K562 (cell line): Measurements from ENCODE around the gene VPS13C. TPM values are rescaled to one million over a fixed set of nuclear protein-coding genes. Genes with fewer than 3 reads are reported as not detected.
A peak's percentile ranks its signal among the peaks of the same experiment; 100 is the strongest.

ENCODE experiments used
- BRF1 ChIP-seq: IDR thresholded peaks from 3 replicates; pipeline ENCODE4 v1.6.1; 2011; ENCODE audit warnings: borderline replicate concordance, mild to moderate bottlenecking; ENCODE audit not compliant: insufficient read length; ENCODE audit errors: extremely low read depth
- EP300 ChIP-seq: IDR thresholded peaks from 2 replicates; pipeline ENCODE4 v1.6.1; 2012; ENCODE audit warnings: low read length, improper control_type of control experiment
- ETS2 ChIP-seq: IDR thresholded peaks from 2 replicates; pipeline ENCODE4 v1.6.1; 2016; ENCODE audit warnings: borderline replicate concordance, missing genetic modification characterization, mild to moderate bottlenecking, moderate library complexity, missing compliant biosample characterization; ENCODE audit not compliant: poor library complexity, severe bottlenecking
- KDM1A ChIP-seq, 2 experiments: fragments of 450-650 bp; IDR thresholded peaks; 2 replicates each; pipeline ENCODE4 v1.6.1; 2016; ENCODE audit warnings: mild to moderate bottlenecking in 2 of 2
- KDM4B ChIP-seq, 2 experiments: fragments of 450-650 bp in 1 of 2; sonication (generic) in 1 of 2; IDR thresholded peaks; 2 replicates each; pipeline ENCODE4 v1.6.1; 2016 to 2017; ENCODE audit warnings: borderline replicate concordance in 2 of 2, antibody characterized with exemption in 1 of 2, low read depth in 1 of 2, mild to moderate bottlenecking in 1 of 2
- NCOA1 ChIP-seq: fragments of 450-650 bp; IDR thresholded peaks from 2 replicates; pipeline ENCODE4 v1.6.1; 2016; ENCODE audit warnings: low read depth
- RB1 ChIP-seq: fragments of 450-650 bp; IDR thresholded peaks from 2 replicates; pipeline ENCODE4 v1.6.1; 2017; ENCODE audit warnings: low read depth, mild to moderate bottlenecking
- RNF2 ChIP-seq: sonication (generic); IDR thresholded peaks from 2 replicates; pipeline ENCODE4 v1.6.1; 2016
- SREBF1 ChIP-seq: fragments of 150-350 bp; IDR thresholded peaks from 2 replicates; pipeline ENCODE4 v1.6.1; 2014; ENCODE audit warnings: antibody characterized with exemption, low read depth, low read length, borderline replicate concordance
- ZBED1 ChIP-seq: IDR thresholded peaks from 2 replicates; pipeline ENCODE4 v1.6.1; 2014
- ZNF197 ChIP-seq: fragments of 200-800 bp; sonication (Bioruptor generic); IDR thresholded peaks from 2 replicates; pipeline ENCODE4 v1.6.1; 2016; ENCODE audit warnings: low read depth, missing genetic modification characterization, missing compliant biosample characterization
- ZNF274 ChIP-seq: IDR thresholded peaks from 2 replicates; pipeline ENCODE4 v1.6.1; 2011; ENCODE audit warnings: low read depth, mild to moderate bottlenecking, low read length, moderate library complexity, borderline replicate concordance
- ZNF3 ChIP-seq: fragments of 250-450 bp; sonication (Bioruptor Pico); IDR thresholded peaks from 2 replicates; pipeline ENCODE4 v1.5.0; 2021; ENCODE audit warnings: mild to moderate bottlenecking, moderate library complexity
- ZNF444 ChIP-seq: fragments of 250-450 bp; sonication (Bioruptor Pico); IDR thresholded peaks from 2 replicates; pipeline ENCODE4 v1.4.0; 2020; ENCODE audit warnings: mild to moderate bottlenecking, moderate library complexity
- polyA plus RNA-seq, 8 experiments: library from polyadenylated mRNA; depleted of rRNA in 4 of 8; stranded (reverse) in 5 of 8; unstranded in 3 of 8; fragments of >200 nt; fragmentation: Nextera tagmentation in 2 of 8; fragmentation: Illumina TruSeq in 1 of 8; extraction: Ambion mirVana in 2 of 8; extraction: Trizol in 1 of 8; gene quantifications; 2 replicates each; pipeline versions ENCODE4 v1.2.1 to v1.2.3, GENCODE V29; 2011 to 2014; ENCODE audit warnings: inconsistent platforms in 1 of 8, missing spikeins in 1 of 8
- total RNA-seq, 7 experiments: library from RNA; depleted of rRNA in 6 of 7; stranded (reverse); fragments of >200 nt in 6 of 7; fragmentation: Illumina TruSeq in 2 of 7; extraction: Trizol in 2 of 7; gene quantifications; 2 replicates each; pipeline versions ENCODE4 v1.2.1 to v1.2.3, GENCODE V29; 2011 to 2021; ENCODE audit warnings: low replicate concordance in 1 of 7
- TF ChIP-seq, protein P1 (sequence below): fragments of 250-450 bp; sonication (Bioruptor Pico); IDR thresholded peaks from 2 replicates; pipeline ENCODE4 v1.5.0; 2021; ENCODE audit warnings: mild to moderate bottlenecking, borderline replicate concordance
- TF ChIP-seq, protein P2 (sequence below), 2 experiments: fragments of 450-650 bp in 1 of 2; sonication (generic) in 1 of 2; formaldehyde crosslinking in 1 of 2; IDR thresholded peaks; 2 replicates each; pipeline versions ENCODE4 v1.7.1 to v1.9.0; 2016 to 2022; ENCODE audit warnings: inconsistent platforms in 1 of 2, mild to moderate bottlenecking in 1 of 2, missing genetic modification reagents in 1 of 2
- TF ChIP-seq, protein P3 (sequence below): IDR thresholded peaks from 3 replicates; pipeline ENCODE4 v1.6.1; 2011; ENCODE audit warnings: borderline replicate concordance, mild to moderate bottlenecking; ENCODE audit not compliant: insufficient read length, insufficient read depth

The VPS13C gene
- total and polyA plus RNA-seq, 9 of the 15 experiments (the other 6 are each of a cell fraction or from before 2014, with no cell fraction given), result 5.2 to 32.3 (median 15.7) TPM

DNA sequence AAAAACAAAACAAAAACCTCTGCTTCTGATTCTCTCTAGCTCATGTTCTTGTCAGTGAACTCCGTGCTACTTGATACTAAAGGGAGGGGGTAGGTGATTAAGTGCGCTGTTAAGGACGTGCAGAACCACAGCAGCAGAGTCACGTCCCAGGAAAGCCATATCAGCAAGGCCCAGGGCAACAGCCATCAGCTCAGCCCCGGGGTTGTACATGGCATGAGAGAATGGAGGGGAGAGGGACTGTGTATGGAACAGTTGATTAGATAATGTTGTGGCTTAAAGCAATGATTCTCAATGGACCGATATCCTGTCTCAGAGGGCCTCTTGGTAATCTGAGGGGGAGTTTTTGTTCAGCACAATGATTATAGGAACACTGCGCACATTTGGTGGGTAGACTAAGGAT lies 34.1 kb upstream of the VPS13C start (continued):
- TF ChIP-seq EP300, result peak; percentile 84
- no peak for TF ChIP-seq ZNF3 (CRISPR knock-in tag)
- TF ChIP-seq RNF2, result peak; percentile 85
- peak; percentile 98 to 99 for TF ChIP-seq KDM1A (IDR thresholded peaks at IDR 0.05)
- TF ChIP-seq ZNF197 (CRISPR knock-in tag), result peak; percentile 78; the same call in 1 of the 2 replicates
- TF ChIP-seq ZNF274, result no peak
- TF ChIP-seq NCOA1, result peak; percentile 49; the same call in 1 of the 2 replicates
- TF ChIP-seq ETS2 (tag), result no peak
- no peak for TF ChIP-seq RB1
- TF ChIP-seq, protein P1, sequence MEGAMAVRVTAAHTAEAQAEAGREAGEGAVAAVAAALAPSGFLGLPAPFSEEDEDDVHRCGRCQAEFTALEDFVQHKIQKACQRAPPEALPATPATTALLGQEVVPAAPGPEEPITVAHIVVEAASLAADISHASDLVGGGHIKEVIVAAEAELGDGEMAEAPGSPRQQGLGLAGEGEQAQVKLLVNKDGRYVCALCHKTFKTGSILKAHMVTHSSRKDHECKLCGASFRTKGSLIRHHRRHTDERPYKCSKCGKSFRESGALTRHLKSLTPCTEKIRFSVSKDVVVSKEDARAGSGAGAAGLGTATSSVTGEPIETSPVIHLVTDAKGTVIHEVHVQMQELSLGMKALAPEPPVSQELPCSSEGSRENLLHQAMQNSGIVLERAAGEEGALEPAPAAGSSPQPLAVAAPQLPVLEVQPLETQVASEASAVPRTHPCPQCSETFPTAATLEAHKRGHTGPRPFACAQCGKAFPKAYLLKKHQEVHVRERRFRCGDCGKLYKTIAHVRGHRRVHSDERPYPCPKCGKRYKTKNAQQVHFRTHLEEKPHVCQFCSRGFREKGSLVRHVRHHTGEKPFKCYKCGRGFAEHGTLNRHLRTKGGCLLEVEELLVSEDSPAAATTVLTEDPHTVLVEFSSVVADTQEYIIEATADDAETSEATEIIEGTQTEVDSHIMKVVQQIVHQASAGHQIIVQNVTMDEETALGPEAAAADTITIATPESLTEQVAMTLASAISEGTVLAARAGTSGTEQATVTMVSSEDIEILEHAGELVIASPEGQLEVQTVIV (CRISPR knock-in tag), result no peak
- no peak for TF ChIP-seq ZBED1
- TF ChIP-seq KDM4B (IDR thresholded peaks at IDR 0.05; ENCODE audit: borderline replicate concordance in 2 of 2, low read depth in 1 of 2), result no peak
- TF ChIP-seq, protein P2, sequence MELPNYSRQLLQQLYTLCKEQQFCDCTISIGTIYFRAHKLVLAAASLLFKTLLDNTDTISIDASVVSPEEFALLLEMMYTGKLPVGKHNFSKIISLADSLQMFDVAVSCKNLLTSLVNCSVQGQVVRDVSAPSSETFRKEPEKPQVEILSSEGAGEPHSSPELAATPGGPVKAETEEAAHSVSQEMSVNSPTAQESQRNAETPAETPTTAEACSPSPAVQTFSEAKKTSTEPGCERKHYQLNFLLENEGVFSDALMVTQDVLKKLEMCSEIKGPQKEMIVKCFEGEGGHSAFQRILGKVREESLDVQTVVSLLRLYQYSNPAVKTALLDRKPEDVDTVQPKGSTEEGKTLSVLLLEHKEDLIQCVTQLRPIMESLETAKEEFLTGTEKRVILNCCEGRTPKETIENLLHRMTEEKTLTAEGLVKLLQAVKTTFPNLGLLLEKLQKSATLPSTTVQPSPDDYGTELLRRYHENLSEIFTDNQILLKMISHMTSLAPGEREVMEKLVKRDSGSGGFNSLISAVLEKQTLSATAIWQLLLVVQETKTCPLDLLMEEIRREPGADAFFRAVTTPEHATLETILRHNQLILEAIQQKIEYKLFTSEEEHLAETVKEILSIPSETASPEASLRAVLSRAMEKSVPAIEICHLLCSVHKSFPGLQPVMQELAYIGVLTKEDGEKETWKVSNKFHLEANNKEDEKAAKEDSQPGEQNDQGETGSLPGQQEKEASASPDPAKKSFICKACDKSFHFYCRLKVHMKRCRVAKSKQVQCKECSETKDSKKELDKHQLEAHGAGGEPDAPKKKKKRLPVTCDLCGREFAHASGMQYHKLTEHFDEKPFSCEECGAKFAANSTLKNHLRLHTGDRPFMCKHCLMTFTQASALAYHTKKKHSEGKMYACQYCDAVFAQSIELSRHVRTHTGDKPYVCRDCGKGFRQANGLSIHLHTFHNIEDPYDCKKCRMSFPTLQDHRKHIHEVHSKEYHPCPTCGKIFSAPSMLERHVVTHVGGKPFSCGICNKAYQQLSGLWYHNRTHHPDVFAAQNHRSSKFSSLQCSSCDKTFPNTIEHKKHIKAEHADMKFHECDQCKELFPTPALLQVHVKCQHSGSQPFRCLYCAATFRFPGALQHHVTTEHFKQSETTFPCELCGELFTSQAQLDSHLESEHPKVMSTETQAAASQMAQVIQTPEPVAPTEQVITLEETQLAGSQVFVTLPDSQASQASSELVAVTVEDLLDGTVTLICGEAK (IDR thresholded peaks at IDR 0.05), result no peak
- TF ChIP-seq, protein P2 (CRISPR knock-in tag; IDR thresholded peaks at IDR 0.05), result no peak
- no peak for TF ChIP-seq ZNF444 (CRISPR knock-in tag)
- TF ChIP-seq BRF1, result no peak
- TF ChIP-seq SREBF1, result no peak
- TF ChIP-seq, protein P3, sequence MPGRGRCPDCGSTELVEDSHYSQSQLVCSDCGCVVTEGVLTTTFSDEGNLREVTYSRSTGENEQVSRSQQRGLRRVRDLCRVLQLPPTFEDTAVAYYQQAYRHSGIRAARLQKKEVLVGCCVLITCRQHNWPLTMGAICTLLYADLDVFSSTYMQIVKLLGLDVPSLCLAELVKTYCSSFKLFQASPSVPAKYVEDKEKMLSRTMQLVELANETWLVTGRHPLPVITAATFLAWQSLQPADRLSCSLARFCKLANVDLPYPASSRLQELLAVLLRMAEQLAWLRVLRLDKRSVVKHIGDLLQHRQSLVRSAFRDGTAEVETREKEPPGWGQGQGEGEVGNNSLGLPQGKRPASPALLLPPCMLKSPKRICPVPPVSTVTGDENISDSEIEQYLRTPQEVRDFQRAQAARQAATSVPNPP, result no peak
